ENCODE data around the gene AFDN.
A peak's percentile ranks its signal among the peaks of the same experiment; 100 is the strongest.

AFDN gene

GRCh38 chr6:167928111-167928510, 101.4 kb downstream of the AFDN start:
- no peak for DNase-seq

DNA sequence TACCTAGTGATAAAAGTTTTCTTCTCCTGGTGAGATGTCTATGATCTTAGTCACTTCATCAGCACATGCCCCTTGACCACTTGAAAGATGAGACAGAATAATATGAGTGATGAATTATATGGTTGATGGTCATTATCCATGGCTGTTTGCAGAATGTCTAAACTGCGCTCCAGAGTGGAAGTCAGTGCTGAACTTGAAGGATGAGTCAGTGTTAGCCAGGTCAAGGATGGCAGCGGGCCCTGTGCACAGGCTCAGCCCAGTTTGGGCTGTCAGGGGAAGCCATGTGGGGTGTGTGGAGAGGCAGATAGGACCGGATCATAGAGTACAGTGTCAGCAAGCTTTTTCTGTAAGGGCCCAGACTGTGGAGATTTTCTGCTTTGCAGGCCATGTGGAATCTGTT, 103.6 kb downstream of the AFDN start:
- no peak for DNase-seq

GRCh38 chr6:167932468-167933276, 106.0 kb downstream of the AFDN start:
- no peak for DNase-seq

DNA sequence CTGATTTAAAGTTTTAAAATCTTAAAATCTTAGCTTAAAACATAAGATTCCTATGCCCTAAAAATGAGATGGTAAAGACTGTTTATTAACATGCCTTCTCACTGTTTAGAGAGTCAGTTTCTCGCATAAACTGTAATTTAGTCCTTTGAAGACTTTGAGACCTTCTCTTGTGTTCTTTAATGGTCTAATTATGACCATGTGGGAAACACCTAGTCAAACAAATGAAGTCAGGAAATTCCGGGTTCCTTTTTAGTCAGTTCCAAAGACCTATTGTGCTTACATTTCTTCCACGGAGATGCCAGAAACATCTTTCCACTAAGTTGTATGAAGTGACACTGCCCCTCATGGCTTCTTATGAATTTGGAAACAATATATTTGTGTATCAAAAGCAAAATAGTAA, 106.6 kb downstream of the AFDN start:
- no peak for DNase-seq

- no peak for DNase-seq
Observed at GRCh38 chr6:167933847-167934246, 107.1 kb downstream of the AFDN start.

DNA sequence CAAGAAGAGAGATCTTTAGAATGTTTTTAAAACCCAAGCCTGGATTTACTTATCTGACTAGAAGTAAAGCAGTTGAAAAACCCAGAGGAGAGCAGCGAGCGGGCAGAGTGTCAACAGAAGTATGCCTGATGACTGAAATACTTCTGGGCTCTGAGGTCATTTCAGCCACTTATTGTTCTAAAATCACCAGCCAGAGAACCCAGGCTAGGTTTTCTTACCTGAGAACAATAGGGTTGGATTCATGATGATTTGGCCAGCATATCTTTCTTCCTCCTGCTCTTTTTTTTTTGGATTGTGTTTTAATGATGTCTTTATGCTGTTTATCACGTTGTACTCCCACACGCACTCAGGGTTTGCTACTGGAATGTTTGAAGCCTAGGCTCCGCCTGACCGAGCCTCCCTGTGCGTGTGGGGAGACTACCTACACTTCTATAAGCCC, 107.7 kb downstream of the AFDN start:
- DNase-seq, result no peak

GRCh38 chr6:167936051-167936450, 109.3 kb downstream of the AFDN start:
- DNase-seq, result no peak

DNA sequence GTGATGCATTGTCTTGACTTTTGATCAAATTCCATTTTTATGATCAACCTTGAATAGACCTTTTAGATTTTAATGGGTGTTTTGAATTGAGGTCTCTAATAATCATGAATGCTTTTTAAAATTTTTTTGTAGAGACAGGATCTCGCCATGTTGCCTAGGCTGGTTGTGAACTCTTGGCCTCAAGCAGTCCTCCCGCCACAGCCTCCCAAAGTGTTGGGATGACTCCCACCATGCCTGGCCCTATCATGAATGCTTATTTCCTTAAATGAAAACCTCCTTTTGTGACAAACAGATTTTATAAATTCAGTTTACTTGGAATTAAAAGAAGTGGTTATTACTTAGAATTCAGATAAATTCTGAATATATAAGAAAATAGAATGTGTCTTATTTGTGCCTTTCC, 110.6 kb downstream of the AFDN start:
- no peak for DNase-seq

- DNase-seq, result no peak
Observed at GRCh38 chr6:167937948-167938911, 111.5 kb downstream of the AFDN start.

DNA sequence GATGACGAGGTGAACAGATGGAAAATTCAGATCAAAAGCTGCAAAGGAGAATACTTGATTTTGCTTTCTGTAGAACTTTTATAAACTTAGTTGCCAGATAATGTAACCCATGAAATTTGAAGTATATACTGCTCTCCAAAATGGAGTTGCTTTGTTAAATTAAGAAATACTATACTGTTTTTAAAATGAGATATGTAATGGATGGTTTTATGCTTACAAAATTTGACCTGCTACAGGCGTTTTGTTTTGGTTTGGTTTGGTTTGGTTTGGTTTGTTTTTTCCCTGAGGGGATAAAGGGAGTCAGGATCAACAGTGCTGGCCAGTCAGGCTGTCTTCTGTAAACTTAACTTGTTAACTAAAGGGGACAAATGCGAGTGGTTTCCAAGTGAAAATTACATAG, 115.1 kb downstream of the AFDN start:
- DNase-seq, result no peak

DNA sequence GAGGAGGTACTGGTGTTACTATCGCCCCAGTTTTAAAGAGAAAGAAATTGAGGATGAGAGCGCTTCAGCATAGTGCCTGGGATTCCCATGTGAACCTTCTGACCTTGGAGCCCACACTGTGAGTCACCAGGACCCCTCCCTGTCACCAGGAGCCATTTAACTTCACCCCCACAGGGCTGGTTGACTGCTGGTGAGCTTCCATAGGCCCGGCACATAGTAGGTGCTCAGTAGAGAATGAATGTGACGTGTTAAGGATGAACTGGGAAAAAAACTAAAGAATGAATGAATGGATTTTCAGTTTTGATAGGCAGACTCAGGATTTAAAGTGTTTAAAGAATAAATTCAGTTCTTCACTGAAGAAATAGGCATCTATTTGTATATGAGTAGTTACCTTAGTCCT, 117.4 kb downstream of the AFDN start:
- DNase-seq, result no peak

GRCh38 chr6:167946007-167946406, 119.3 kb downstream of the AFDN start:
- DNase-seq, result no peak

DNA sequence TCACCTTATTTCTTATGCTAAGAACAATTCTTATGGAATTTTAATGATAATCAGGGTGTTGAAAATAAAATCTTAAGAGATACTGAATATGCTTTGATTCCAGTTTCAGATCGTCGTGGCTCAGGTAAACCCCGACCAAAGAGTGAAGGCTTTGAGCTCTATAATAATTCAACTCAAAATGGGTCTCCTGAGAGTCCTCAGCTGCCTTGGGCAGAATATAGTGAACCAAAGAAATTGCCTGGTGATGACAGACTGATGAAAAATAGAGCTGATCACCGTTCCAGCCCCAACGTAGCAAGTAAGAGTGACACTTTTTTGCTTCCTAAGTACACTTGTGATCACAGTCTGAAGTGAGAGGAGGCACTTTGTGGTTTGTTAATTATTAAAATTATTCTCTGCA, 119.9 kb downstream of the AFDN start:
- DNase-seq, result no peak

DNA sequence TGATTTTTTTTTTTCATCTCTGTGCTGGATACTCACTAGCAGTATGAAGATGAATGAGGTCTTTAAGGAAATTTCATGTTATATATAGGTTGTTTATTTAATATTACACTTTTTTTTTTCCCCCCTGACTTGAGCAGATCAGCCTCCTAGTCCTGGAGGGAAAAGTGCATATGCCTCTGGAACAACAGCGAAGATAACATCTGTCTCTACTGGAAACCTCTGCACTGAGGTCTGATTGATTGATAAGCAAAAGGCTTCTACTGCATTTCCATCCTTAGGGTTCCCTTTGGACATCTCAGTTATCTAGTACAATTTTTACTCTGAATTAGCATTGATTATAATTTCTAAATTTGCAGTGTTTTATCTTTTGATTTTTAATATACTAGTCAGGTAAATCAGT, 121.0 kb downstream of the AFDN start:
- DNase-seq, result no peak

GRCh38 chr6:167948716-167949115, 122.0 kb downstream of the AFDN start:
- DNase-seq, result no peak

- DNase-seq, result no peak
Observed at GRCh38 chr6:167949121-167949684, 122.5 kb downstream of the AFDN start.

DNA sequence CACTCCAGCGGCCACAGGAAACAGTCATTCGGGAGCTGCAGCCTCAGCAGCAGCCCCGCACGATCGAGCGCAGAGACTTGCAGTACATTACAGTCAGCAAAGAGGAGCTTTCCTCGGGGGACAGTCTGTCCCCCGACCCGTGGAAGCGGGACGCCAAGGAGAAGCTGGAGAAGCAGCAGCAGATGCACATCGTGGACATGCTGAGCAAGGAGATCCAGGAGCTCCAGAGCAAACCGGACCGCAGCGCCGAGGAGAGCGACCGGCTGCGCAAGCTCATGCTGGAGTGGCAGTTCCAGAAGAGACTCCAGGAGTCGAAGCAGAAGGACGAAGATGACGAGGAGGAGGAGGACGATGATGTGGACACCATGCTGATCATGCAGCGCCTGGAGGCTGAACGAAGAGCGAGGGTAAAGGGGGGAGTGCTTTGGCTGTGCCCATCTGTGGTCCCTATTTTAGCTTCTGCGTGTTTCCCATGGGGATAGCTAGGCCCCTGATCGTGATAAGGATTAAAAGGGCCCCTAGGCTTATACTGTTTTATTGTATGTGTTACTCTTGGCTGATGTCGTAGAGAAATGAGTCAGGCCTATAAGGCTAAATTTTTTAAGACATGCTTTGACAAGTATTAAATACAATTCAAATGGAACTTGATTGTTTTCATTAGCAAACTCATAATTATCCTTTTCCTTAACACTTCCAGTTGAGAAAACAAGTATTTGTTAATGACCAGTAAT, 125.2 kb downstream of the AFDN start:
- no peak for DNase-seq

GRCh38 chr6:167952512-167952859, 125.8 kb downstream of the AFDN start:
- peak; percentile 5 for DNase-seq

GRCh38 chr6:167953551-167953950, 126.8 kb downstream of the AFDN start:
- no peak for DNase-seq

DNA sequence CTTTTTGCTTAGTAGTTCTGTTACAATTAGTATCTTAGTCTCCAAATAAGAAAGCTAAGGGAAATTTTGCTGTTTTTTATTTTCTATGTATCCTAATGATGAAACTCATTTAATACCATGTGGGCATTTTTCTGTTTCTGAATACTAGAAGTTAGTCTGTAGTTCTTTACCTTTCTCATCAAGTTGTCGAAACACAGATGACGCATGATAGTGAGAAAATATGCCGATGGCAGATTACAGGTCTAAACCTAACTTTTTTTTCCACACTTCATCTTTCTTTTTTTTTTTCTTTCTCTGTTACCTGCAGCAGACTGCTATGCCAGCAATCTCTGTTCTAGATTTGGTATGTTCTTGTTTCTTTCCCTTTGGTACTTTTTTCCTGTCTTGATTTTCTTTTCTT, 127.4 kb downstream of the AFDN start:
- DNase-seq, result no peak

DNA sequence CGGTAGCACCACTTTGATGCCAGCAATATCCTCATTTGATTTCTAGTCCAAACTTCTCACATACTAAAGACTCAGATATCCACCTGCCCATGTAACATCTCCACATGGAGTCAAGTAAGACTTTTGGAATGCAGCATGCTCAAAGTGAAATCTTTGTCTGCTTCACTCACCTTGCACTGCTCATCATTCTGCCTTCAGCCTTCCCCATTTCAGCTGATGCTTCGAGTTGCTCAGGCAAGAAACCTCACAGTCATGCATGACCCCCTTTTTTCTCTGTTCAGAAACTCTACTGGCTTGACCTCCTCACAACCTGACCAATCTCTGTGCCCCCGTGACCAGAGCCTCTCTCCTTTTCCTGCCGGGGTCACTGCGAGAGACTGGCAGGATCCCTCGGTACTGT, 129.8 kb downstream of the AFDN start:
- no peak for DNase-seq

GRCh38 chr6:167956983-167957492, 130.3 kb downstream of the AFDN start:
- DNase-seq, result no peak

- DNase-seq, result no peak
Observed at GRCh38 chr6:167957626-167958025, 130.9 kb downstream of the AFDN start.
